Bronchial epithelial cell (primary cell): ENCODE results near the gene ATP5F1B. TPM values are rescaled to one million over a fixed set of nuclear protein-coding genes. Genes with fewer than 3 reads are reported as not detected.

Experiments
- DNase-seq: peaks from one replicate; pipeline ENCODE4 v3.0.0-alpha.2; 2010; ENCODE audit warnings: low read depth
- FAIRE-seq: peaks from 2 replicates; lab custom pipeline; 2011; peaks lifted over from hg19 to GRCh38; lab: Jason Lieb, UNC
- H3K27me3 ChIP-seq: 2 replicates; pipeline ENCODE4 v1.5.1; 2011; ENCODE audit warnings: low read length; ENCODE audit not compliant: control insufficient read depth, insufficient read depth
- H3K36me3 ChIP-seq: 2 replicates; pipeline ENCODE4 v1.5.1; 2011; ENCODE audit warnings: low read length; ENCODE audit not compliant: control insufficient read depth, insufficient read depth
- H3K4me3 ChIP-seq: 2 replicates; pipeline ENCODE4 v1.5.1; 2011; ENCODE audit warnings: mild to moderate bottlenecking, low read depth, low read length, control low read depth
- CTCF ChIP-seq: IDR thresholded peaks from 2 replicates; pipeline ENCODE4 v1.5.1; 2011; ENCODE audit warnings: mild to moderate bottlenecking, moderate library complexity, low read length, control low read depth, inconsistent platforms; ENCODE audit not compliant: insufficient read depth, severe bottlenecking
- total RNA-seq: library from RNA; depleted of rRNA; stranded (reverse); fragments of >200 nt; gene quantifications from 2 replicates; pipeline ENCODE4 v1.2.1, GENCODE V29; 2014

Gene ATP5F1B
- total RNA-seq, 1 donor from 2014 or later: 519 TPM

- DNase-seq (no peak), FAIRE-seq (no peak)
- H3K4me3 ChIP-seq: no peak overlapping the region
- no peaks in the 10 kb centered on the region for H3K27me3 ChIP-seq
- peaks cover 46% of the 10 kb centered on the region for H3K36me3 ChIP-seq
- no peak for TF ChIP-seq CTCF
Measured at GRCh38 chr12:56601503-56601902, 44.3 kb downstream of the ATP5F1B start.

- FAIRE-seq: no peak
- no peak for TF ChIP-seq CTCF
- DNase-seq: no peak
- Histone ChIP-seq H3K36me3 (peaks cover 40% of the 10 kb centered on the region), H3K27me3 (no peaks in the 10 kb centered on the region), H3K4me3 (no peak overlapping the region)
Measured at GRCh38 chr12:56600753-56601152, 45.0 kb downstream of the ATP5F1B start.

GRCh38 chr12:56599797-56600196 lies 46.0 kb downstream of the ATP5F1B start:
- H3K4me3 ChIP-seq: no peak overlapping the region
- H3K27me3 ChIP-seq: no peaks in the 10 kb centered on the region
- FAIRE-seq: no peak
- H3K36me3 ChIP-seq: peaks cover 41% of the 10 kb centered on the region
- no peak for TF ChIP-seq CTCF
- no peak for DNase-seq

GRCh38 chr12:56599041-56599440 lies 46.7 kb downstream of the ATP5F1B start:
- TF ChIP-seq CTCF: no peak
- FAIRE-seq: no peak
- no peak for DNase-seq
- Histone ChIP-seq H3K36me3 (peaks cover 36% of the 10 kb centered on the region), H3K4me3 (no peak overlapping the region), H3K27me3 (no peaks in the 10 kb centered on the region)

- no peak for FAIRE-seq
- DNase-seq: no peak
- Histone ChIP-seq H3K36me3 (peaks cover 29% of the 10 kb centered on the region), H3K4me3 (no peak overlapping the region), H3K27me3 (no peaks in the 10 kb centered on the region)
- no peak for TF ChIP-seq CTCF
Measured at GRCh38 chr12:56596815-56597214, 49.0 kb downstream of the ATP5F1B start.

- FAIRE-seq: no peak
- DNase-seq: peak; percentile 65
- peak; percentile 81 for TF ChIP-seq CTCF
Measured at GRCh38 chr12:56593909-56594621, 51.7 kb downstream of the ATP5F1B start.

More at GRCh38 chr12:56593909-56594621, 51.7 kb downstream of the ATP5F1B start:
- H3K27me3 ChIP-seq: no peaks in the 10 kb centered on the region
- H3K36me3 ChIP-seq: peaks cover 10% of the 10 kb centered on the region
- H3K4me3 ChIP-seq: no peak overlapping the region
